Keratinocyte (primary cell): Measurements from ENCODE around the gene SELENOF. TPM values are rescaled to one million over a fixed set of nuclear protein-coding genes. Genes with fewer than 3 reads are reported as not detected.
"Not testable (repeated sequence)": the region's sequence is repeated elsewhere in the genome, so short reads cannot be mapped to it uniquely, and the experiment has no call there.

Experiments used
- DNase-seq: peaks from one replicate; pipeline ENCODE4 v3.0.0-alpha.2; 2011; ENCODE audit warnings: low read depth, missing footprints, low spot score
- FAIRE-seq: peaks from 2 replicates; lab custom pipeline; 2011; peaks lifted over from hg19 to GRCh38; lab: Jason Lieb, UNC
- H2AFZ ChIP-seq: 2 replicates; pipeline ENCODE4 v1.6.0; 2012; ENCODE audit warnings: low read length, control low read depth, inconsistent platforms; ENCODE audit not compliant: control insufficient read depth
- H3K27ac ChIP-seq: 2 replicates; pipeline ENCODE4 v1.5.1; 2011; ENCODE audit warnings: low read length; ENCODE audit not compliant: control insufficient read depth, insufficient read depth
- H3K27me3 ChIP-seq: 3 replicates; pipeline ENCODE4 v1.6.0; 2011; ENCODE audit warnings: low read length; ENCODE audit not compliant: control insufficient read depth, insufficient read depth; ENCODE audit errors: extremely low read depth
- H3K36me3 ChIP-seq, 2 experiments: 2 replicates in 1 of 2; 3 replicates in 1 of 2; pipeline ENCODE4 v1.5.1; 2011; ENCODE audit warnings: low read length in 2 of 2, mild to moderate bottlenecking in 1 of 2; ENCODE audit not compliant: control insufficient read depth in 2 of 2, insufficient read depth in 2 of 2; ENCODE audit errors: extremely low read depth in 1 of 2
- H3K4me1 ChIP-seq: 3 replicates; pipeline ENCODE4 v1.5.1; 2011; ENCODE audit warnings: low read length; ENCODE audit not compliant: control insufficient read depth, insufficient read depth; ENCODE audit errors: extremely low read depth
- H3K4me2 ChIP-seq: 3 replicates; pipeline ENCODE4 v1.6.0; 2011; ENCODE audit warnings: low read depth, low read length; ENCODE audit not compliant: control insufficient read depth, insufficient read depth; ENCODE audit errors: extremely low read depth
- H3K4me3 ChIP-seq, 3 experiments: fragments of 200-600 bp in 1 of 3; sonication (generic) in 1 of 3; 2 replicates in 2 of 3; 3 replicates in 1 of 3; pipeline ENCODE4 v1.5.1; 2011 to 2016; ENCODE audit warnings: low read length in 3 of 3, mild to moderate bottlenecking in 3 of 3, control low read depth in 2 of 3, inconsistent platforms in 1 of 3, low read depth in 1 of 3, mixed read lengths in 1 of 3, mixed run types in 1 of 3, moderate library complexity in 1 of 3; ENCODE audit not compliant: control insufficient read depth in 2 of 3, insufficient read depth in 2 of 3; ENCODE audit errors: extremely low read depth in 1 of 3
- H3K79me2 ChIP-seq: 2 replicates; pipeline ENCODE4 v1.6.0; 2012; ENCODE audit warnings: low read length; ENCODE audit not compliant: control insufficient read depth, insufficient read depth
- H3K9ac ChIP-seq: 3 replicates; pipeline ENCODE4 v1.6.0; 2011; ENCODE audit warnings: low read length; ENCODE audit not compliant: control insufficient read depth, insufficient read depth; ENCODE audit errors: extremely low read depth
- H3K9me1 ChIP-seq: 3 replicates; pipeline ENCODE4 v1.6.0; 2011; ENCODE audit warnings: low read length; ENCODE audit not compliant: control insufficient read depth, insufficient read depth; ENCODE audit errors: extremely low read depth
- H3K9me3 ChIP-seq: 2 replicates; pipeline ENCODE4 v1.5.1; 2012; ENCODE audit warnings: low read depth, low read length; ENCODE audit not compliant: control insufficient read depth
- H4K20me1 ChIP-seq: 3 replicates; pipeline ENCODE4 v1.6.0; 2011; ENCODE audit warnings: low read length; ENCODE audit not compliant: control insufficient read depth, insufficient read depth; ENCODE audit errors: extremely low read depth
- CTCF ChIP-seq, 3 experiments: IDR thresholded peaks in 1 of 3; conservative IDR thresholded peaks in 1 of 3; optimal IDR thresholded peaks in 1 of 3; 2 replicates in 2 of 3; 3 replicates in 1 of 3; pipeline versions ENCODE3 to v1.5.1; 2011; ENCODE audit warnings: low read length in 3 of 3, mild to moderate bottlenecking in 3 of 3, moderate library complexity in 2 of 3, control low read depth in 1 of 3, inconsistent platforms in 1 of 3; ENCODE audit not compliant: insufficient read depth in 2 of 3; ENCODE audit errors: extremely low read depth in 1 of 3
- EZH2 ChIP-seq: IDR thresholded peaks from one replicate; pipeline ENCODE4 v1.6.1; 2012; ENCODE audit warnings: inconsistent platforms, mild to moderate bottlenecking, low read length, moderate library complexity
- dilution Hi-C: fragments of 300-500 bp; cut with MboI; formaldehyde crosslinking; loops from one replicate; pipeline ENCODE4 v1.7.0; 2020; ENCODE audit warnings: low sequenced_read_pairs; ENCODE audit not compliant: extremely low pct_ligation_motif_present
- polyA plus RNA-seq, 5 experiments: library from polyadenylated mRNA; depleted of rRNA in 3 of 5; stranded (reverse) in 3 of 5; stranded (forward) in 1 of 5; unstranded in 1 of 5; fragments of >200 nt; gene quantifications; 1 replicate in 1 of 5; 2 replicates in 3 of 5; 3 replicates in 1 of 5; pipeline versions ENCODE4 v1.2.1 to v1.2.3, GENCODE V29; 2011 to 2012; ENCODE audit warnings: missing spikeins in 2 of 5, low read depth in 1 of 5, low replicate concordance in 1 of 5

SELENOF gene
- polyA plus RNA-seq, 1 donor (not counting 4 experiments of a cell fraction or from before 2014, with no cell fraction given), result 246 TPM

GRCh38 chr1:86871001-86871400 is 42.9 kb downstream of the SELENOF start:
- H3K9ac ChIP-seq, result no peak overlapping the region
- dilution Hi-C loops, result no loop called here
- H3K9me1 ChIP-seq, result no peaks in the 10 kb centered on the region
- H3K79me2 ChIP-seq, result no peaks in the 10 kb centered on the region
- H3K4me3 ChIP-seq, result no peak overlapping the region
- no peaks in the 10 kb centered on the region for H3K27me3 ChIP-seq
- no peaks in the 10 kb centered on the region for H3K9me3 ChIP-seq
- H3K4me1 ChIP-seq, result no peaks in the 10 kb centered on the region
- no peak overlapping the region for H3K27ac ChIP-seq
- FAIRE-seq (no peak), DNase-seq (no peak)
- TF ChIP-seq CTCF (optimal IDR thresholded peaks at IDR 0.05 in 1 of 3, IDR thresholded peaks at IDR 0.05 in 1 of 3, conservative IDR thresholded peaks at IDR 0.05 in 1 of 3; ENCODE audit: extremely low read depth in 1 of 3, insufficient read depth in 2 of 3, low read length in 3 of 3) (no peak), EZH2 (no peak)
- H2AFZ ChIP-seq, result no peak overlapping the region
- no peak overlapping the region for H3K4me2 ChIP-seq
- peaks cover 3% of the 10 kb centered on the region for H4K20me1 ChIP-seq
- H3K36me3 ChIP-seq, result no peaks in the 10 kb centered on the region

GRCh38 chr1:86868477-86868876 is 45.4 kb downstream of the SELENOF start:
- Histone ChIP-seq H3K4me2 (no peak overlapping the region), H3K79me2 (no peaks in the 10 kb centered on the region), H3K9ac (no peak overlapping the region), H3K27ac (no peak overlapping the region), H3K27me3 (no peaks in the 10 kb centered on the region), H4K20me1 (peaks cover 3% of the 10 kb centered on the region), H3K9me3 (no peaks in the 10 kb centered on the region), H3K36me3 (no peaks in the 10 kb centered on the region), H3K4me1 (no peaks in the 10 kb centered on the region), H2AFZ (no peak overlapping the region), H3K4me3 (no peak overlapping the region), H3K9me1 (no peaks in the 10 kb centered on the region)
- DNase-seq, result no peak
- FAIRE-seq, result no peak
- TF ChIP-seq CTCF (optimal IDR thresholded peaks at IDR 0.05 in 1 of 3, IDR thresholded peaks at IDR 0.05 in 1 of 3, conservative IDR thresholded peaks at IDR 0.05 in 1 of 3; ENCODE audit: extremely low read depth in 1 of 3, insufficient read depth in 2 of 3, low read length in 3 of 3) (no peak), EZH2 (no peak)
- dilution Hi-C loops, result no loop called here

- H3K36me3 ChIP-seq, DNase-seq, H3K9me3 ChIP-seq, H3K4me2 ChIP-seq, H3K9me1 ChIP-seq, H3K4me1 ChIP-seq, dilution Hi-C loops, H3K79me2 ChIP-seq, H3K4me3 ChIP-seq, H4K20me1 ChIP-seq, H3K27ac ChIP-seq, H3K27me3 ChIP-seq, H3K9ac ChIP-seq, FAIRE-seq, H2AFZ ChIP-seq: not testable (repeated sequence)
Measured at GRCh38 chr1:86867278-86867677, 46.6 kb downstream of the SELENOF start.
